Muscle layer of duodenum (tissue), 2 donors: ENCODE measurements around the gene C19orf25.
"Not testable (repeated sequence)": the region's sequence is repeated elsewhere in the genome, so short reads cannot be mapped to it uniquely, and the experiment has no call there.

Experiments used
- H3K27ac ChIP-seq: one replicate; pipeline ENCODE4 v1.7.0; 2013; ENCODE audit warnings: mild to moderate bottlenecking, low read length
- H3K27me3 ChIP-seq: one replicate; pipeline ENCODE4 v1.7.0; 2013; ENCODE audit warnings: low read depth, mild to moderate bottlenecking, control low read depth, low read length
- H3K36me3 ChIP-seq, 2 donors: one replicate each; pipeline ENCODE4 v1.7.0; 2013; ENCODE audit warnings: low read length in 2 of 2, control low read depth in 1 of 2, mild to moderate bottlenecking in 1 of 2; ENCODE audit not compliant: insufficient read depth in 2 of 2, control insufficient read depth in 1 of 2
- H3K4me1 ChIP-seq, 2 donors: one replicate each; pipeline ENCODE4 v1.7.0; 2013; ENCODE audit warnings: low read length in 2 of 2, mild to moderate bottlenecking in 2 of 2, control low read depth in 1 of 2, moderate library complexity in 1 of 2; ENCODE audit not compliant: insufficient read depth in 2 of 2, control insufficient read depth in 1 of 2
- H3K4me3 ChIP-seq, 2 donors: one replicate each; pipeline ENCODE4 v1.7.0; 2013; ENCODE audit warnings: low read length in 2 of 2, low read depth in 1 of 2, mild to moderate bottlenecking in 1 of 2
- H3K9me3 ChIP-seq, 2 donors: one replicate each; pipeline ENCODE4 v1.7.0; 2013; ENCODE audit warnings: low read length in 2 of 2, control low read depth in 1 of 2, mild to moderate bottlenecking in 1 of 2; ENCODE audit not compliant: control insufficient read depth in 1 of 2
- donor health status: healthy.

Gene C19orf25

GRCh38 chr19:1503089-1503924 lies 24.3 kb upstream of the C19orf25 start:
- Histone ChIP-seq H3K4me3 (peak overlapping the region in 1 of 2 donors; percentile 13), H3K27me3 (peaks cover 13% of the 10 kb centered on the region), H3K27ac (no peak overlapping the region), H3K4me1 (peaks cover 0 to 5% of the 10 kb centered on the region in 2 donors), H3K9me3 (peaks cover 0 to 2% of the 10 kb centered on the region in 2 donors), H3K36me3 (no peaks in the 10 kb centered on the region)

- H3K4me1 ChIP-seq: peaks cover 0 to 5% of the 10 kb centered on the region in 2 donors
- H3K9me3 ChIP-seq: peaks cover 0 to 2% of the 10 kb centered on the region in 2 donors
- no peak overlapping the region for H3K27ac ChIP-seq
- H3K4me3 ChIP-seq: no peak overlapping the region
- no peaks in the 10 kb centered on the region for H3K36me3 ChIP-seq
- peaks cover 13% of the 10 kb centered on the region for H3K27me3 ChIP-seq
Observed at GRCh38 chr19:1502433-1503088, 23.5 kb upstream of the C19orf25 start.

DNA sequence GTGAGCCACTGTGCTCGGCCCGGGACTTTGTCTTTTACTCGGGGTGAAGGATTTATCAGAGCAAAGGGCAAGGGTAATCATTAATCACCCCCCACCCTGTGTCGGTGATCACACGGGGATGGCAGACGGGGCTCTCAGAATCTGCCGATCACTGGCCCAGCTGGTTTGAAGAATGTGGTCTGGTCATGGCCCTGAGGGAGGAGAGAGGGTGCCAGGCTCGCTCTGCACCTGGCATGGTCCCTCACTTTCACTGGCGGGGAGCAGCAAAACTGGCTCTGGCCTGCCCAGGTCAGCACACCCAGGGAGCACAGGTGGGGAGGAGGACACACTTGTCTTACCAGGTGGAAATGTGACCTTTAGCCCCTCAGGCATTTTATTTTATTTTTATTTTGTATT lies 22.2 kb upstream of the C19orf25 start:
- H3K4me1 ChIP-seq: no peaks in the 10 kb centered on the region
- H3K9me3 ChIP-seq: peaks cover 0 to 2% of the 10 kb centered on the region in 2 donors
- no peak overlapping the region for H3K4me3 ChIP-seq
- no peak overlapping the region for H3K27ac ChIP-seq
- H3K27me3 ChIP-seq: peaks cover 13% of the 10 kb centered on the region
- no peaks in the 10 kb centered on the region for H3K36me3 ChIP-seq

GRCh38 chr19:1499231-1499630 lies 20.2 kb upstream of the C19orf25 start:
- not testable (repeated sequence) for H3K36me3 ChIP-seq, H3K27ac ChIP-seq, H3K4me1 ChIP-seq, H3K4me3 ChIP-seq, H3K9me3 ChIP-seq
- peaks cover 13% of the 10 kb centered on the region for H3K27me3 ChIP-seq

DNA sequence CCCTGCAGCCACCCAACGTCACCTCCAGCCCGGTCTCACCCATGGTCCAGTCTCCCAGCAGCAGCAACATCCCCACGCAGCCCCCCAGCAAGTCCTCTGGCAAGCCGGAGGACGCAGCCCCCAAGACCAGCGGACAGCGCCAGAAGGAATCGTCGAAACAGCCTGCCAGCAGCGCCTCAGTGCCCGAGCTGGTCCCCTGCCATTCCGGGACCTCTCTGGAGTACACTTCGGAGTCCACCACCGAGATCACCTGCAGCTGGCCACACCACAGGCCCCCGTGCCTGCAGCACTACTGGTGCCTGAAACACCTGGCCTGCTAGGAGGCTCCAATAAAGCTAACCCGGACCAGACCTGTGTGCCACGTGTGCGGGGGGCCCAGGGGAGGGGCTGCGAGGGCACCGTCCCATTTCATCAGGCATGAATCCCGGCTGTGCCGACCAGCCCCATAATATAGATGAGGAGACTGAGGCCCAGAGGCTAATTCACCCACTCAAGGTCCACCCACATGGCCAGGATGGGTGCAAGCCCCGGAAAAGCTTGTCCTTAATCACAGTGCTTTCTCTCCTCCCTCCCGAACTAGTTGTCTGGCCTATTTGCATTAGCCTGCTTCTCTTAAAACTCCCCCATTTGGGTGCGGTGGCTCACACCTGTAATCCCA lies 18.7 kb upstream of the C19orf25 start:
- Histone ChIP-seq H3K27me3 (no peaks in the 10 kb centered on the region), H3K4me3 (no peak overlapping the region)

DNA sequence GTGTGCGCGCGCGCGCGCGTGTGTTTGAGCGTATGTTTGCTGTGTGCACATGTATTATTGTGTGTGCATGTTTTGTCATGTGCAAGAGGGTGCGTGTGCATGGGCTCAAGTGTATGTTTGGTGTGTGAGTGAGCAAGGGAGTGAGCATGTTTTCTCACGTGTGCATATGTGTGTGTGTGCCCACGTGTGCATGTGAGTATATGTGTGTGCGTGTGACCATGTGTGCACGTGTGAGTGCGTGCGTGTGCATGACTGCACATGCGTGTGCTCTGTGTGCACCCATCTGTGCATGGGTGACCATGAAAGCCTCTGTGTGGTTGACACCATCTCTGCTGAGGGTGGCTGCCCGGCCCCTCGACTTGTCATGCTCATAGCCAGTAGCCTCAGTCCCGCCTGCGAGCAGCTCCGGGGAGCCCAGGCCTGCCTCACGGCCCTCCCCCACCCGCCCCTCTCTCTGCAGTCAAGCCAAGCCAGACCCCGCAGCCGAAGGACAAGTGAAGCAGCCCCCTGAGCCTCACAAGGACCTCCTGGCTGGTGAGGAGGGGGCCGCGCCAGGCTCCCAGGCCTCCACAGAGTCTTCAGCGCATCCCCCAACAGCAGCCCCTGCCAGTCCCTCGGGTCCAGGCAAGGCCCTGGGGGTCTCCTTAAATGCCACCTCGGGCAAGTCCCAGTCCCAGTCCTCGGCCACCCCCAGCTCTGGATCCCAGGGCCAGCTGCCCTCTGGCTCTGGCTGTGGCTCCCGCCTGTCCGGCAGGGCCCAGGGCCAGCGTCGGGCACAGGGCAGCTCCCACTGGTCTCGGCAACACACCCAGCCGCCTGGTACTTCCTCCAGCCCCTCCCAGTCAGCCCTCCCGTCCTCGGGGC lies 17.9 kb upstream of the C19orf25 start:
- Histone ChIP-seq H3K27ac (no peak overlapping the region), H3K4me3 (no peak overlapping the region), H3K4me1 (no peaks in the 10 kb centered on the region), H3K27me3 (no peaks in the 10 kb centered on the region), H3K36me3 (no peaks in the 10 kb centered on the region), H3K9me3 (no peaks in the 10 kb centered on the region)

More for the DNA sequence above, 18.7 kb upstream of the C19orf25 start:
- no peak overlapping the region for H3K27ac ChIP-seq
- H3K4me1 ChIP-seq: no peaks in the 10 kb centered on the region
- H3K36me3 ChIP-seq: no peaks in the 10 kb centered on the region
- no peaks in the 10 kb centered on the region for H3K9me3 ChIP-seq

DNA sequence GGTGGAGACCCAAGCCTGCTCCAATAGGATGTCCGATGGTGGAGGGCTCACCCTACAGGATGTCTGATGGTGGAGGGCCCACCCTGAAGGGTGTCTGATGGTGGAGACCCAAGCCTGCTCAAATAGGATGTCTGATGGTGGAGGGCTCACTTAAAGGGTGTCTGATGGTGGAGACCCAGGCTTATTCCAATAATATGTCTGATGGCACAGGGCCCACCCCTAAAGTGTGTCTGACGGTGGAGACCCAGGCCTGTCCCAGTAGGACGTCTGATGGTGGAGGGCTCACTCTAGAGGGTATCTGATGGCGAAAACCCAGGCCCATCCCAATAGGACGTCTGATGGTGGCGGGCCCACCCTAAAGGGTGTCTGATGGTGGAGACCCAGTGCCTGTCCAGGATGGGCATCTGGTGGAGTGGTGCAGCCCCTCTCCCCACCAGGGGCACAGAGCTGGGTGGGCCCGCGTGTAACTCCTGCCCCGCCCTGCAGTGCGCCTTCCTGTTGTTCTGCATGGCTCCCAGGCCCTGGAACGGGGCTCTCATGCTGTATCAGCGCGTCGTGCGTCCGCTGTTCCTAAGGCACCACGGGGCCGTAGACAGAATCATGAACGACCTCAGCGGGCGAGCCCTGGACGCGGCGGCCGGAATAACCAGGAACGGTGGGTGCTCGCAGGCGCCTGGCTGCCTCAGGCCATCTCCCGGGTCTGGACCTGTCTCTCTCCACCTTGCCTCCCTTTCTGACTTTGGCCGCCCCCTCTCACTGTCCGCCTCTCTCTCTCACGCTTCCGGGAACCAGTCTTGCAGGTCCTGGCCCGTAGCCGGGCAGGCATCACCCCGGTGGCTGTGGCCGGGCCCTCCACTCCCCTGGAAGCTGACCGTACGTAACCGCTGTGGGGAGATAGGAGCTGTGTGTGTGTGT lies 17.0 kb upstream of the C19orf25 start:
- Histone ChIP-seq H3K27me3 (no peaks in the 10 kb centered on the region), H3K27ac (no peak overlapping the region), H3K4me1 (peaks cover 0 to 8% of the 10 kb centered on the region in 2 donors), H3K36me3 (no peaks in the 10 kb centered on the region), H3K9me3 (no peaks in the 10 kb centered on the region), H3K4me3 (no peak overlapping the region)

- Histone ChIP-seq H3K4me3 (no peak overlapping the region), H3K4me1 (peaks cover 0 to 9% of the 10 kb centered on the region in 2 donors), H3K27me3 (no peaks in the 10 kb centered on the region), H3K27ac (no peak overlapping the region), H3K36me3 (no peaks in the 10 kb centered on the region), H3K9me3 (no peaks in the 10 kb centered on the region)
Observed at GRCh38 chr19:1495051-1495798, 16.2 kb upstream of the C19orf25 start.

DNA sequence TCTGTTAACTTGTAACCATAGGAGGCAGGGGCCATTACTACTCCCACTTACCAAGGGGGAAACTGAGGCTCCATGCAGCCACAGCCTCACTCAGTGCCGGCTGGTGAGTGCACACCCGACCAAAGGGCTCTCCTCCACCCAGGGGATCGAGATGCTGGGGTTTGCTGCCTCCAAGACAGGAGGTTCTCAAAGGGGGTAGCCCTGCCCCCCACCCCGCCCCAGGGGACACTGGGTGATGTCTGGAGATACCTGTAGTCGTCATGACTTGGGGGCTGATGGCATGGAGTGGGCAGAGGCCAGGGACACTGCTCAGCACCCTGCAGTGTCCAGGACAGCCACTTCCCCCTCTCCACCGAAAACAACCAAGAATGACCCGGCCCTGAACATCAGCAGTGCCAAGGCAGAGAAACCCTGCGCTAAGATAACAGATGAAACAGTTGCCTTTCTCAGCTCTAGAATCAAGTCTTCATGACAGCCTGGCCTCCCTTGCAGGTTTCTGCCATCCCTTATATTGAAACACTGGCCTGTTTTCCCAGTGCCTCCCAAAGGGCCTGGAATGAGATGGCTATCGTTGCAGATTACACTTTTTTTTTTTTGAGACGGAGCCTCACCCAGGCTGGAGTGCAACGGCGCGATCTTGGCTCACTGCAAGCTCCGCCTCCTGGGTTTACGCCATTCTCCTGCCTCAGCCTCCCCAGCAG lies 15.2 kb upstream of the C19orf25 start:
- Histone ChIP-seq H3K36me3 (no peaks in the 10 kb centered on the region), H3K4me3 (no peak overlapping the region), H3K27ac (no peak overlapping the region), H3K27me3 (no peaks in the 10 kb centered on the region), H3K4me1 (peaks cover 0 to 18% of the 10 kb centered on the region in 2 donors), H3K9me3 (no peaks in the 10 kb centered on the region)
